ENCODE data around the gene EFNA5.

Gene EFNA5

GRCh38 chr5:107426872-107427271 lies 243.9 kb downstream of the EFNA5 start:
- TF ChIP-seq, protein P1, sequence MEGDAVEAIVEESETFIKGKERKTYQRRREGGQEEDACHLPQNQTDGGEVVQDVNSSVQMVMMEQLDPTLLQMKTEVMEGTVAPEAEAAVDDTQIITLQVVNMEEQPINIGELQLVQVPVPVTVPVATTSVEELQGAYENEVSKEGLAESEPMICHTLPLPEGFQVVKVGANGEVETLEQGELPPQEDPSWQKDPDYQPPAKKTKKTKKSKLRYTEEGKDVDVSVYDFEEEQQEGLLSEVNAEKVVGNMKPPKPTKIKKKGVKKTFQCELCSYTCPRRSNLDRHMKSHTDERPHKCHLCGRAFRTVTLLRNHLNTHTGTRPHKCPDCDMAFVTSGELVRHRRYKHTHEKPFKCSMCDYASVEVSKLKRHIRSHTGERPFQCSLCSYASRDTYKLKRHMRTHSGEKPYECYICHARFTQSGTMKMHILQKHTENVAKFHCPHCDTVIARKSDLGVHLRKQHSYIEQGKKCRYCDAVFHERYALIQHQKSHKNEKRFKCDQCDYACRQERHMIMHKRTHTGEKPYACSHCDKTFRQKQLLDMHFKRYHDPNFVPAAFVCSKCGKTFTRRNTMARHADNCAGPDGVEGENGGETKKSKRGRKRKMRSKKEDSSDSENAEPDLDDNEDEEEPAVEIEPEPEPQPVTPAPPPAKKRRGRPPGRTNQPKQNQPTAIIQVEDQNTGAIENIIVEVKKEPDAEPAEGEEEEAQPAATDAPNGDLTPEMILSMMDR (IDR thresholded peaks at IDR 0.05; ENCODE audit: low read depth, low read length) = no peak
- no peak overlapping the region for H3K4me3 ChIP-seq (ENCODE audit: low read depth, low read length)
- in situ Hi-C loops (cut with HindIII; ENCODE audit: low sequenced_read_pairs) = no loop called here
- no peak for DNase-seq (ENCODE audit: low read depth, low spot score)

DNA sequence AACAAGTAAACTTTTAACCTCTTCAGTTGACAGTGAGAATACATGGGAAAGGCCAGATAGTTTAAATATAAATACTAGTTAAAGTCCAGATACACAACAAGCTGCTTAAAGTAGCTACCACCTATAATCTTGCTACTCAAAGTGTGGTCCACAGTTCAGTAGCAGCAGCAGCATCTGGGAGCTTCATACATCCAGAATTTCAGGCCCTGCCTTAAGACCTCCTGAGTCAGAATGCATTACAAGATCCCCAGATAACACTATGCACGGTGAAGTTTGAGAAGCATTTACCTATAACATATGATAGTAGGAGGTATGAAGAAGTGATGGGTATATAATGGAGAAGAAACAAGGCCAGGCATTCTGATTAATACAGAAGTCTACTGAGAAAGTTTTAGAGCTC lies 244.5 kb downstream of the EFNA5 start:
- TF ChIP-seq, protein P1 (IDR thresholded peaks at IDR 0.05; ENCODE audit: low read depth, low read length) = no peak
- H3K4me3 ChIP-seq (ENCODE audit: low read depth, low read length) = no peak overlapping the region
- in situ Hi-C loops (cut with HindIII; ENCODE audit: low sequenced_read_pairs) = no loop called here
- DNase-seq (ENCODE audit: low read depth, low spot score) = no peak

GRCh38 chr5:107425541-107426031 lies 245.2 kb downstream of the EFNA5 start:
- TF ChIP-seq, protein P1 (IDR thresholded peaks at IDR 0.05; ENCODE audit: low read depth, low read length) = no peak
- no peak overlapping the region for H3K4me3 ChIP-seq (ENCODE audit: low read depth, low read length)
- peak; percentile 93 for DNase-seq (ENCODE audit: low read depth, low spot score)
- in situ Hi-C loops (cut with HindIII; ENCODE audit: low sequenced_read_pairs) = no loop called here

- TF ChIP-seq, protein P1 (IDR thresholded peaks at IDR 0.05; ENCODE audit: low read depth, low read length) = no peak
- H3K4me3 ChIP-seq (ENCODE audit: low read depth, low read length) = no peak overlapping the region
- in situ Hi-C loops (cut with HindIII; ENCODE audit: low sequenced_read_pairs) = no loop called here
- peak; percentile 4 for DNase-seq (ENCODE audit: low read depth, low spot score)
Observed at GRCh38 chr5:107424491-107424890, 246.2 kb downstream of the EFNA5 start.

DNA sequence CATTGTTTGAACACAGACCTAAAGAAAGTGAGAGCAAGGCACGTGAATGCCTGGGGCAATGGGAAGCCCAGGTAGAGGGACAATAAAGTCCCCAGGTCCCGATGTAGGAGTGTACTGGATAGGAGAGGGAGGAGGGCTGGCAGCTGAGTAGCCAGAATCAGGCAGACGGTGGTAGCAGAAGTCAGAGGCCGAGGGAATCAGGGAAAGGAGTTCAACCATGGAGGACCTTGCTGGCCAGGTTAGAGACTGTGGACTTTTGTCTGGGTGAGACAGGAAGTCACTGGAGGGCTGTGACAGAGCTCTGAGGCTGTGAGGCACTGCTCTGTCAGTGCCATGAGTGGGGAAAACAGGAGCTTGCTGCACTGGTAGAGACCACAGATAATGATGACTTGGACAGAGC lies 248.2 kb downstream of the EFNA5 start:
- in situ Hi-C loops (cut with HindIII; ENCODE audit: low sequenced_read_pairs) = no loop called here

DNA sequence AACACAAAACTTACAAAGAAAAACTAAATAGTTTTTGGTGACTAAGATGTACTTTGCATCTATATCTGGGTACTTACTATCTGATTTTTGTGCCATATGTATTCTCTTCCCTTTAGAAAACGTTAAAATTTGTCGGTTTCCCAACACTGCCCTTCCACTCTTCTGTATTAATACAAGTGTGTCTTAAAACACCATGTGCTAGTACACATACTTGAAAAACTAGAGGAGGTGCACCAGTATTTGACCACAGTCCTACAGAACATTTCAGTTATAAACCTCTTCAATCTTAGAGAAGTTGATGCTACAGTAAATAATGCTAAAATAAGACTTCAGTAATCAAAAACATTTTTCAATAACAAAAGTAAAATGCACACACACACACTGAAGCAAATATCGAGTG lies 251.2 kb downstream of the EFNA5 start:
- no peak for DNase-seq (ENCODE audit: low read depth, low spot score)
- TF ChIP-seq, protein P1 (IDR thresholded peaks at IDR 0.05; ENCODE audit: low read depth, low read length) = no peak
- in situ Hi-C loops (cut with HindIII; ENCODE audit: low sequenced_read_pairs) = no loop called here
- no peak overlapping the region for H3K4me3 ChIP-seq (ENCODE audit: low read depth, low read length)

More for the DNA sequence above, 248.2 kb downstream of the EFNA5 start:
- TF ChIP-seq, protein P1 (IDR thresholded peaks at IDR 0.05; ENCODE audit: low read depth, low read length) = no peak
- H3K4me3 ChIP-seq (ENCODE audit: low read depth, low read length) = no peak overlapping the region
- DNase-seq (ENCODE audit: low read depth, low spot score) = no peak

DNA sequence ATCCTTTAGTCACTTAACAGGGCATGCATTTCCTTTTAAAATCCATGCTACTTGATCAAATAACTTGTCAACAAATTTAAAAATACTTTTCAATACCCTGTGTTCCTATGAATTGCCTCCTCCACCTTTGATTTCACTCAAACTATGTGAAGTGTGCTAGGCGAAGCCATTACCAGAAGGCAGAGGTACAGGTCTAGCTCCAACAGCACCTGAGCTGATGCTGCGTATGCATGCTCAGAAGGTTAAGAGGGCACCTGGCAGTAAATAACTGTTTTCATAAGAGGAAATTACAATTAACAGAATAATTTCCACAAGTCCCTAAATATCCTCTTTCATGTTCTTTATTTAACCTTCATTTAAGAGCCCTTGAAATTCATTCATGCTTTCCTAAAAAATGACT lies 251.8 kb downstream of the EFNA5 start:
- in situ Hi-C loops (cut with HindIII; ENCODE audit: low sequenced_read_pairs) = no loop called here

More for the DNA sequence above, 251.8 kb downstream of the EFNA5 start:
- TF ChIP-seq, protein P1 (IDR thresholded peaks at IDR 0.05; ENCODE audit: low read depth, low read length) = no peak
- no peak overlapping the region for H3K4me3 ChIP-seq (ENCODE audit: low read depth, low read length)
- DNase-seq (ENCODE audit: low read depth, low spot score) = no peak
